Nucleus accumbens (tissue), 56 donors: ENCODE measurements around the gene OR6K3.
"Not testable (repeated sequence)": the region's sequence is repeated elsewhere in the genome, so short reads cannot be mapped to it uniquely, and the experiment has no call there.

Experiments used
- DNase-seq, 56 donors: peaks; one replicate each; lab custom pipeline; 2025; lab: John Stamatoyannopoulos, UW

Gene OR6K3

DNA sequence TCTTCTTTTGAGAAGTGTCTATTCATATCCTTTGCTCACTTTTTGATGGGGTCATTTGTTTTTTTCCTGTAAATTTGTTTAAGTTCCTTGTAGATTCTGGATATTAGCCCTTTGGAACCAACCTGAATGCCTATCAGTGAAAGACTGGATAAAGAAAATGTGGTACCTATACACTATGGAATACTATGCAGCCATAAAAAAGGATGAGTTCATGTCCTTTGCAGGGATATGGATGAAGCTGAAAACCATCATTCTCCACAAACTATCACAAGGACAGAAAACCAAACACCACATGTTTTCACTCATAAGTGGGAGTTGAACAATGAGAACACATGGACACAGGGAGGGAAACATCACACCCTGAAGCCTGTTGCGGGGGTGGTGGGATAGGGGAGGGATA is 32.2 kb downstream of the OR6K3 start:
- not testable (repeated sequence) for DNase-seq

DNA sequence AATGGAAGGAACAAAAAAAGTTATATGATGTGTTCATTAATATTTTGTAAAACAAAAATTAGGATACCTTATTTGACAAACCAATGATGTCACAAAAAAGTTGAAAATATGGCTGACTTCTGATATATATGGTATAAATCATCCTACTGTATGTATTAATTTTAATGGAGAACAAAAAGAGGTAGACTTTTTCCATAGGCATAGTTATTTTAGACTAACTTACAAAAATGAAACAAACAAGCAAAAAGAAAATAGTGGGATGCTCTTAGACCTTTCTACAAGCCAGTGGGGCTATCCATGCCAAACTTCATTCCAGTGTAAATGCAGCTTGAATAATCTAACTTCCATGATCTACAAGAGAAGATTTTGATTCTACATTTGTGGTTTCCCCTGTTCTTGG is 33.5 kb downstream of the OR6K3 start:
- DNase-seq, result no peak

DNA sequence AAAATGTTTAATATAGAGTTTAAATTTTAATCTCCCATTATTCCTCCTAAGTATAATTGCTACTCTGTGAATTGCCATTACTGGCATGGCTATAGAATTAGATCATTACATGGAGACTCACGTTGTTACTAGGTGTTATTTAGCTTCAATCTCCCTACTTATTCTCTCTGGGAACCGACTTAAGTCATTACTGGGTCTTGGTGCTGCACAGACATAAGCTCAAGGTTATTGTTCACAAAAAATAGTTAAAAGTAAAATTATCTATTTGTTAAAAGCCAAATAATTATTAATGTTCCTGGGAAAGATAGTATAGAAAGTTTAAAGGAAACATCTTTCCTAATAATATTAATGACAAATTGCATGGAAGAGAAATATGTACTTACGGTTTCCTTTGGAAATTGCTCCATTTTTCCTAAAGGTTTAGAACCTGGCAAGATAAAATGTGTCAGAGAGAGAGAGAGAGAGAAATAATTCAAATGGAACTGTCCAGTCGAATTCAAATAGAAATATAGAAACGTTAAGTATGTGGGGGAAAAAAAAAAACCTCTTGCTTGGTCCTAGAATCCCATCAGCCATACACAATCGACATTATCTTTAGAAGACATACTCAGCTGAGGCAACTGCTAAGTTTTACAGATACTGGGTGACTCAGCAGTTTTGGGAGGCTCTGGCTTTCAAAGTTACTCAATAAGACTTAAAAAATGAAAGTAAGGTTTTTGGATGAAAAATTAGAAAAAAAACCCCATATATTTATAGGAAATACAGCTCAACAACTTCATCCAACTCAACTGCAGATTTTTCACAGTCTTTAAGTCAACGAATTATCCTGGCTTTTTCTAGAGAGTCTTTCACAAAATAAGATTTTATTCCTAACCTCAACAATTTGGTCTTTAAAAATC is 34.2 kb downstream of the OR6K3 start, which contains the start of gene SPTA1:
Gene SPTA1, minus strand, starts transcription at position 605 of the 899 bp plus-strand sequence. Its CDS starts 198 bp downstream, at position 407.
- DNase-seq, result no peak

DNA sequence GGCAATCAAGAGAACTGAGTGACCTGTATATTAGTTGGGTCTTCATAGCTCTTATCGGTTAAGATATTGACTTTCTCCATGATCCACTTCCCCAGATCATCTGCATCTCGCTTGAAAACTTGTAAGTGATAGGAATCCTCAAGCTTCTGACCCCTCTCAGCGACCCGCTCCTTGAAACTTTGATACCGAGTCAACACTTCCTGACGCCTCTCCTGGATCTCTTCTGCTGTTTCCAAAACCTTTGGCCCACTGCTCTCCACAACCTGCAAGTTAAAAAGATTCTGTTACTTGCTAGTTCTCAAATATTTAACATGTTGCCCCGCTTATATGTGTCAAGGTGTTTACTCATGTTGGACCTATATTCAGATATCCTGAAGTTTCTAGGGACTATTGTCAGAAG is 35.4 kb downstream of the OR6K3 start:
- DNase-seq, result no peak

DNA sequence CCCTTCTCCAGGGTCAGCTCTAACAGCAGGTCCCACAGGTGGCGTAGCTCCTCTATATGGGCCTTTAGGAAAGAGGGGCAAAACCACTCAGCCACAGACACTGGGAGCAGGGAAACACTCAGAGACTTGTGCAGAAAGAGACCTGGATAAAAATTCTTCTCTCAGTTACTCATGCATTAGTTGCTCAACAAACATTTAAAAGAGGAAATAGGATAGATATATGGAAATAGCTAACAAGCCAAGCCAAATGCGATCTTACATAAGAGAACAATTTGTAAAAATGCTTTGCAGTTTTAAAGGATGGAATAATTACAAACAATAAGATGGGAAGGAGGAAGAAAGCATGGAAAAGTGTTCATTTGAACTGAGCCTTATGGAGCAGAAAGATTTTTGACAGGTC is 38.9 kb downstream of the OR6K3 start:
- no peak for DNase-seq

DNA sequence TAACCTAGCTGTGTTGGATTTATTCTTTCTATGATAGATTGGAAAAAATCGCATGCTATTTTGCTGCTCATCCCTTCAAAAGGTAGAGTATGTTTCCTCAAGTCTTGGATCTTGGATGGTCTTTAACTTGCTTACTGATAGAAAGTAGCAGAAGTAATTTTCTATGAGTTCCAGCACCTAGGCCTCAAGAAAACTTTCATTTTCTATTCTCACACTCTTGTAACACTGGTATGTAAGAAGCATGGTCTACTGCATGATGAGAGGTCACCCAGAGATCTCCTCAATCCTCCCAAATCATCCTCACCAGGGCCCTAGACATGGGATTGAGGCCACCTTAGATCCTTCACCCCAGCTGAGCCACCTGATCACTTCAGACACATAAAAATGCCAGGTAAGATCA is 41.2 kb downstream of the OR6K3 start:
- no peak for DNase-seq

DNA sequence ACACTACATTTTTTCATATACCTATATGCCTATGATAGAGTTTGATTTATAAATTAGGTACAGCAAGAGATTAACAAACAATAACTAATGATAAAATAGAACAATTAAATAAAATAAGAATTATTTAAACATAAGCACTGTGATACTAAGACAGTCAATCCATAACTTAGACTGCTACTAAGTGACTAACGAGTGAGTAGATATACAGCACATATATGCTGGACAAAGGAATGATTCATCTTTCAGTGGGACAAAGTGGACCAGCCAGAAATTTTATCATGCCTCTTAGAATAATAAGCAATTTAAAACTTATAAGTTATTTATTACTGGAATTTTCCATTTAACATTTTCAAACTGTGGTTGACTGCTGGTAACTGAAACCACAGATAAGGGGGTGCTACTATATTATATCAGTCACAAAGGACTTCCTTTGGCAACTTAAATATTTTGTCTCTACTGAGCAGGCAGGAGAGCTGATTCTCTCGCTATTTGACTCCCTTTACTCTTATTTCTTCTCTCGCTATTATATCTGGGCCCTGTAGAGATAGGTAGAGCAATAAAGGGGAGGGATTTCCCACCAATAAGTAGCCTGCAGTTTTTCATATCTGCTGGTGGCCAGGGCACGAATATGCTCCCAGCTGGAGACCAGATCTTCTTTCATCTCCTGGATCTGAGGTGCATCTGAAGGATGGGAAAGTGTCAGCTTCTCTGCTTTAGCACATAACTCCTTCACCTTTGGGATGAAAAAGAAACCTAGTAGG is 44.8 kb downstream of the OR6K3 start:
- no peak for DNase-seq

DNA sequence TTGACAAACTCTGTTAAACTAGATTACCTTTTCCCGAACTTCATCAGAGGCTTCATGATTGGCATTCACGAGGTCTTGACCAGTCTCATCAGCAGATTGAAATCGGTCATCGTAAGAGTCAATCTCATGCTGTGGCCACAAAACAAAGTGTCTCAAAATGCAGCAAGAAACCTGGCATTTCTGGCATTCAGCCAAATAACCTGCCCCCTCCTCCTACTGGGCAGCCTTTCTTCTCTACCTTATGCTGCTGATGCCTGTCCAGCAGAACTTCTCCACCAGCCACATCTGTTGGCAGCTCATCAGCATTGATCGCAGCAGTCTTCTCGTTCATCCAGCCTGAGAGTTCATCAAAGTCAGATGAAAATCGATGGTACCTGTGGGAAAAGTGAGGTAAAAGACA is 46.2 kb downstream of the OR6K3 start:
- DNase-seq, result no peak
